GM18519 (cell line): ENCODE data around the gene NAALADL2.
"Not testable (repeated sequence)": the region's sequence is repeated elsewhere in the genome, so short reads cannot be mapped to it uniquely, and the experiment has no call there.

ENCODE experiments used
- ATAC-seq: cut with Tn5 transposase; IDR thresholded peaks from one replicate; pipeline ENCODE4 v1.9.1; 2021; ENCODE audit warnings: mild to moderate bottlenecking, moderate library complexity; ENCODE audit not compliant: unreplicated experiment, low FRiP score

NAALADL2 gene

GRCh38 chr3:175608356-175608755 lies 749.2 kb downstream of the NAALADL2 start:
- ATAC-seq, result no peak

- ATAC-seq, result no peak
These were observed 749.8 kb downstream of the NAALADL2 start for GRCh38 chr3:175608911-175609310.

- no peak for ATAC-seq
These were observed 753.5 kb downstream of the NAALADL2 start for GRCh38 chr3:175612487-175613196.

GRCh38 chr3:175614107-175614506 lies 755.0 kb downstream of the NAALADL2 start:
- ATAC-seq, result not testable (repeated sequence)

- no peak for ATAC-seq
These were observed 758.1 kb downstream of the NAALADL2 start for GRCh38 chr3:175617247-175617646.

- ATAC-seq, result no peak
These were observed 760.2 kb downstream of the NAALADL2 start for GRCh38 chr3:175619369-175619768.

- no peak for ATAC-seq
These were observed 761.0 kb downstream of the NAALADL2 start for GRCh38 chr3:175620093-175620492.

- no peak for ATAC-seq
These were observed 761.4 kb downstream of the NAALADL2 start for GRCh38 chr3:175620532-175620931.

GRCh38 chr3:175640958-175641357 lies 781.8 kb downstream of the NAALADL2 start:
- no peak for ATAC-seq

- no peak for ATAC-seq
These were observed 787.7 kb downstream of the NAALADL2 start for GRCh38 chr3:175646865-175647264.

GRCh38 chr3:175648899-175649298 lies 789.8 kb downstream of the NAALADL2 start:
- no peak for ATAC-seq

- ATAC-seq, result no peak
These were observed 792.6 kb downstream of the NAALADL2 start for GRCh38 chr3:175651716-175652115.

GRCh38 chr3:175655351-175655750 lies 796.2 kb downstream of the NAALADL2 start:
- ATAC-seq, result no peak

GRCh38 chr3:175656461-175656860 lies 797.3 kb downstream of the NAALADL2 start:
- no peak for ATAC-seq

- no peak for ATAC-seq
These were observed 800.7 kb downstream of the NAALADL2 start for GRCh38 chr3:175659670-175660350.

- no peak for ATAC-seq
These were observed 803.7 kb downstream of the NAALADL2 start for GRCh38 chr3:175662815-175663214.

- no peak for ATAC-seq
These were observed 805.8 kb downstream of the NAALADL2 start for GRCh38 chr3:175664911-175665310.

GRCh38 chr3:175668300-175668699 lies 809.2 kb downstream of the NAALADL2 start:
- ATAC-seq, result no peak

GRCh38 chr3:175670557-175670956 lies 811.4 kb downstream of the NAALADL2 start:
- ATAC-seq, result no peak

GRCh38 chr3:175672119-175672689 lies 813.1 kb downstream of the NAALADL2 start:
- ATAC-seq, result no peak

- ATAC-seq, result no peak
These were observed 820.4 kb downstream of the NAALADL2 start for GRCh38 chr3:175679568-175679967.

- no peak for ATAC-seq
These were observed 833.1 kb downstream of the NAALADL2 start for GRCh38 chr3:175692256-175692655.
